Measurements from ENCODE around the gene CARD6. TPM values are rescaled to one million over a fixed set of nuclear protein-coding genes. Genes with fewer than 3 reads are reported as not detected.

The CARD6 gene
- total and polyA plus RNA-seq, 2 of the 4 experiments (the other 2 are of a cell fraction) = 1.8 to 4.3 TPM

- dilution Hi-C loops (cut with HindIII; ENCODE audit: low sequenced_read_pairs, unreplicated experiment) = no loop called here
- POLR2A ChIA-PET (ENCODE audit: unreplicated experiment) = no interaction called here
- BruUV-seq (replicated peaks) = no TSS peak
These were observed 13.8 kb upstream of the CARD6 start for GRCh38 chr5:40827188-40827977.

More at GRCh38 chr5:40827188-40827977, 13.8 kb upstream of the CARD6 start:
- Histone ChIP-seq H2BK120ac (ENCODE audit: low read depth, low read length) (no peak overlapping the region), H4K8ac (ENCODE audit: low read depth in 2 of 2, low read length in 2 of 2) (no peak overlapping the region), H4K91ac (ENCODE audit: insufficient read depth, low read depth, low read length) (no peak overlapping the region), H3K4me1 (ENCODE audit: control insufficient read depth, insufficient read depth, low read length) (no peaks in the 10 kb centered on the region), H3K14ac (replicated peaks; ENCODE audit: low read depth, low read length) (no peak overlapping the region), H3K9ac (ENCODE audit: low read depth, low read length) (no peak overlapping the region), H2BK20ac (ENCODE audit: low read depth, low read length) (no peak overlapping the region), H2AK9ac (replicated peaks; ENCODE audit: low read depth, low read length, poor library complexity) (no peak overlapping the region), H3K9me3 (ENCODE audit: control insufficient read depth, insufficient read depth, low read length) (no peaks in the 10 kb centered on the region), H3K27ac (ENCODE audit: insufficient read depth, low read length) (no peak overlapping the region), H4K5ac (ENCODE audit: low read depth, low read length) (no peak overlapping the region), H2AK5ac (ENCODE audit: low read depth, low read length) (no peak overlapping the region), H2BK5ac (ENCODE audit: low read depth, low read length, poor library complexity, severe bottlenecking) (no peak overlapping the region), H2AFZ (replicated peaks; ENCODE audit: low read length, poor library complexity) (no peak overlapping the region), H3K27me3 (ENCODE audit: control insufficient read depth, insufficient read depth, low read length) (no peaks in the 10 kb centered on the region), H3K9me1 (ENCODE audit: insufficient read depth, low read length) (no peaks in the 10 kb centered on the region; the same call in 1 of the 2 replicates), H3K4ac (ENCODE audit: low read depth, low read length) (no peak overlapping the region), H3K36me3 (ENCODE audit: control insufficient read depth, insufficient read depth, low read length) (peaks cover 55% of the 10 kb centered on the region), H2BK15ac (ENCODE audit: low read depth, low read length) (no peak overlapping the region), H4K20me1 (ENCODE audit: insufficient read depth, low read length) (peaks cover 69% of the 10 kb centered on the region), H3K23ac (ENCODE audit: low read depth, low read length) (no peak overlapping the region), H3K4me2 (ENCODE audit: low read depth, low read length) (no peak overlapping the region), H3K56ac (ENCODE audit: extremely low read depth, insufficient read depth, low read length) (no peak overlapping the region), H3K18ac (ENCODE audit: low read depth, low read length) (no peak overlapping the region), H3K79me1 (ENCODE audit: low read depth in 1 of 2, low read length in 2 of 2) (peaks cover 25 to 61% of the 10 kb centered on the region in 2 experiments), H3K4me3 (ENCODE audit: insufficient read depth, low read depth, low read length) (no peak overlapping the region)
- intact Hi-C loops (cut with micrococcal nuclease) (no loop called here), in situ Hi-C loops (cut with MboI; ENCODE audit: low sequenced_read_pairs) (no loop called here)
- 92% methylated on average over 6 of the region's 14 CpGs; no CpG with 5 or more reads in 1 of the 2 experiments for WGBS, 2 experiments (ENCODE audit: extremely low coverage in 2 of 2, insufficient read length in 1 of 2)
- TF ChIP-seq BHLHE40 (IDR thresholded peaks at IDR 0.05; ENCODE audit: low read depth, low read length) (no peak), CEBPB (IDR thresholded peaks at IDR 0.05; ENCODE audit: low read depth, low read length) (no peak), RCOR1 (IDR thresholded peaks at IDR 0.05; ENCODE audit: insufficient replicate concordance, low read length) (no peak), CHD1 (IDR thresholded peaks at IDR 0.05; ENCODE audit: low read depth, low read length) (no peak), RFX5 (IDR thresholded peaks at IDR 0.05; ENCODE audit: low read depth, low read length) (no peak), FOS (IDR thresholded peaks at IDR 0.05; ENCODE audit: low read depth, low read length) (no peak), MAZ (IDR thresholded peaks at IDR 0.05; ENCODE audit: borderline replicate concordance, low read depth, low read length) (no peak), MAFK (IDR thresholded peaks at IDR 0.05; ENCODE audit: low read depth, low read length) (no peak), NFE2L2 (IDR thresholded peaks at IDR 0.05; ENCODE audit: low read depth, low read length) (no peak), CTCF (conservative IDR thresholded peaks at IDR 0.05; ENCODE audit: low read depth, low read length) (no peak), MXI1 (IDR thresholded peaks at IDR 0.05; ENCODE audit: borderline replicate concordance, low read depth, low read length) (no peak), RAD21 (IDR thresholded peaks at IDR 0.05; ENCODE audit: low read length) (no peak), POLR2A (IDR thresholded peaks at IDR 0.05; ENCODE audit: low read depth, low read length) (no peak), SMC3 (IDR thresholded peaks at IDR 0.05; ENCODE audit: low read depth, low read length) (no peak)
- TF ChIP-seq, protein P1, sequence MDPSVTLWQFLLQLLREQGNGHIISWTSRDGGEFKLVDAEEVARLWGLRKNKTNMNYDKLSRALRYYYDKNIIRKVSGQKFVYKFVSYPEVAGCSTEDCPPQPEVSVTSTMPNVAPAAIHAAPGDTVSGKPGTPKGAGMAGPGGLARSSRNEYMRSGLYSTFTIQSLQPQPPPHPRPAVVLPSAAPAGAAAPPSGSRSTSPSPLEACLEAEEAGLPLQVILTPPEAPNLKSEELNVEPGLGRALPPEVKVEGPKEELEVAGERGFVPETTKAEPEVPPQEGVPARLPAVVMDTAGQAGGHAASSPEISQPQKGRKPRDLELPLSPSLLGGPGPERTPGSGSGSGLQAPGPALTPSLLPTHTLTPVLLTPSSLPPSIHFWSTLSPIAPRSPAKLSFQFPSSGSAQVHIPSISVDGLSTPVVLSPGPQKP (IDR thresholded peaks at IDR 0.05; ENCODE audit: borderline replicate concordance, low read depth, low read length) = no peak
- DNase-seq (no peak), ATAC-seq (ENCODE audit: low read depth) (no peak)
- CTCF ChIA-PET = interaction anchor here (0.7 kb wide), 1 partner anchor 1255 kb away, joined by 3 read pairs; no protein-coding TSS in a partner anchor

All from IMR-90 (cell line).